HG02981 (cell line): Measurements from ENCODE around the gene GLRA1.

ENCODE experiments used
- ATAC-seq: cut with Tn5 transposase; IDR thresholded peaks from one replicate; pipeline ENCODE4 v1.9.1; 2021; ENCODE audit warnings: mild to moderate bottlenecking, moderate library complexity; ENCODE audit not compliant: unreplicated experiment

The GLRA1 gene

DNA sequence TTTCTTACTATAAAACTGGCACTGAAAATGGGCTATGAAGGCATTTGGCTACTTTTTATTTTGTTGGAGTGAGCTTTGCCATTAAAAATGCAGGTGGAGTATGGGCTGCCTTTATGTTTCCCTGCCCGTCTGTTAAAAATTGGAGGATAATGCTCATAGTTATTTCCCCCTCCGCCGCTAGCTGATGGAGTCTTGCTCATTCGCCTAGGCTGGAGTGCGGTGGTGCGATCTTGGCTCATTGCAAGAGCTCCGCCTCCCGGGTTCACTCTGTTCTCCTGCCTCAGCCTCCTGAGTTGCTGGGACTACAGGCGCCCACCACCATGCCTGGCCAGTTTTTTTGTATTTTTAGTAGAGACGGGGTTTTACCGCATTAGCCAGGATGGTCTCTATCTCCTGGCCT is 144.3 kb downstream of the GLRA1 start:
- ATAC-seq: no peak

DNA sequence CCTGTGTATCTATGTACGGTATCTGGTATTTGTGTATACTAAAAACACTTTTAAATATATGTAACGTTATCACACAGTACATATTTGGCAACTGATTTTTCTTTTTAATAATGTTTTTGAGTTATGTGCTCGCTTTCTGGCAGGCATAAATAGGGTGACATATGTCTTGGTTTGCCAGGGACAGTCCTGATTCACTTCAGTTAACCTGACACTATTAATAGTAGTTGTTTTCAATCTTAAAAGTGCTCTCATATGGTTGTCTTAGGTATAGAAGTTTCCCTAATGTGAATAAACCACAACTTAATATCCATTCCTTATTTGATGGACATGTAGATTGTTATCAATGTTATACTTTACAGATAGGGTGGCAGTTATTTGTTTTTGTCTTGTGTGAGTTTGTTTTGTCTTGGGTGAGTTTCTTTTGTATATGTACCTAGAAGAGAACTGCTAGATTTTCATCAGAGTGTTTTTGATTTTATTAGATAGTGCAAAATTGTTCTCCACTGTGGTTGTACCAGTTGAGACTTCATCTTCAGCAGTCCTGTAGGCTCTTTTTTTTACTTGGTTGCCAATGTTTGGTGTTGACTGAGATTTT is 145.0 kb downstream of the GLRA1 start:
- ATAC-seq: no peak

DNA sequence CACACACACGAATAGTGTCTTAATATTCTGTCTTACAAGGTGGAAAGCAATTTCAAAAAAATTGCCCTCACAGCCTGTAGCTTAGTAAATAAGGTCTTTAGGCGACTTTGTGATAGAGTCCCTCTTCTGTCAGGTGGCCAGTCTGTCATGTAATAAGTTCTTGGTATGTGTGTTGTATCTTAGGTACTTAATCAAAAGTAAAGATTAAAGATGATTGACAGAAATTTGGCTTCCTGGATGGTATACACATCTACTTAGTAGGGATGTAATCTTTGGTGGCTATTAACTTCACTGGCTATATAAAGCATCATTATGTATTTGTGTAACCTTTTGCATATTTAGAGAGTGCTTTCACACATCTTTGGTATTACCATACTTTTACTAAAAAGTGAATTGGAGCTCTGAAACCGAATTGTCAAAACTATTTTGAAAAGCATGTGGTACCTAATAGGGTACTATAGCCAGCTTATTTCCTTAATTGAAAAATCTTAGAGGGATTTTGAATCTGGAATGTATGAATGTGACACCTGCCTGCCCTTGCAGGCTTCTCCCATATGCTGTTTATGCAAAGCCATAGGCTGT is 149.5 kb downstream of the GLRA1 start:
- ATAC-seq: no peak

DNA sequence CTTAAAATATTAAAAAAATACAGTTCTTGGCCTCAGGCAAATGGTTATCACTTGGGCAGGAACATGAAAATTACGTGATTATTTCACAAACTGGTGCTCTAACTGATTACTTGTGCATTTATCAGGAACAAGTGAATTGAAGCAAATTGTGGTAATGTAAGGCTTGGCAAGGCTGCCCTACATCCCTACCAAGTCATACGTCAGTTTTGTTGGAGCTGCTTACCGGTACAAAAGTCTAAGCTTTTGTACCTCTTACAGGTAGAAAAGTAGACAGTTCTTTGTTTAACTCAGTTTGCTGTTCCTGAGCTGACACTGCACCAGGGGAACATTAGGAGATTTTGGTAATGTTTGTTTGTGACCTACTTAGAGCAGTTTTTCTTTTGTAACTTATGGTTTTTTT is 150.7 kb downstream of the GLRA1 start:
- no peak for ATAC-seq

DNA sequence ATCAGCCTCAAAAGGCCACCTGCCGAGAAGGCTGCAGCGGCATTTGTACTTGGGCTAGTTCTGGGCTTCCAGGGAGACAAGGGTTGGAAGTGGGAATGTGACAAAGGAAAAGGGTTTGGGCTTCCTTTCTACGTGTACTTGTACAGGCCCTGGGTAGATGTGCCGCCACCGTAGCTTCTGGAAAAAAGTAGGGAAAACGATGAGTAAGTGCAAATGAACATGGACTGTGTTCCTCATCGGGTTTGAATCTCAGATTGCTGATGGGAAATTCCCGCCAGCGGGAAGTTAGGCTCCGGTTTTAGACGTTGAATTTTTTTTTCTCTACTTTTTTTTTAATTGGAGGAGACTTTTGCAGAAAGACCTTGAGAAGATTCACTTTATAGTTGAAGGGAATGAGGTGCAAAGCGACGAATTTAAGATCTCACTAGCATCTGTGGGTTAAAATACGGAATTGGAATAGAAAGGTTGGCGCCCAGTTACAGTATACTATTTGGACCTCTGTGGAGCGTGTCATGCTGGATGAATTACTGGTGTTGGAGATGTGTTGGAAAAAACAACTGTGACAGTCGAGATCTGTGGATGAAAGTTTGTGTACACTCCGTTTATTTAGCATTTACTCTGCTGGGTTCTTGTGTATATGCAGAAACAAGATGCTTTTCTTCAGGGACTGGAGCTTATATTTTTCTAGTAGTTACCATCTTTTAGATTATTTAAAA is 151.6 kb downstream of the GLRA1 start:
- ATAC-seq: no peak
